HCT116 (cell line): ENCODE results near the gene ZNF648. TPM values are rescaled to one million over a fixed set of nuclear protein-coding genes. Genes with fewer than 3 reads are reported as not detected.
A peak's percentile ranks its signal among the peaks of the same experiment; 100 is the strongest.

Experiments used
- ATAC-seq: fragments of 200-7000 bp; cut with Tn5 transposase; 2 replicates; pipeline ENCODE4 v1.9.1; 2020; ENCODE audit warnings: mild to moderate bottlenecking, moderate library complexity
- Bru-seq: library from RNA; stranded (reverse); fragments of 400-500 nt; gene quantifications from one replicate; lab custom pipeline; 2021; lab: Mats Ljungman, UMichigan
- BruChase-seq, 2 experiments: library from RNA; stranded (reverse); fragments of 400-500 nt; gene quantifications; one replicate each; lab custom pipeline; 2021; lab: Mats Ljungman, UMichigan
- BruUV-seq: library from RNA; stranded (reverse); fragments of 400-500 nt; replicated peaks from 2 replicates; lab custom pipeline; 2021; lab: Mats Ljungman, UMichigan
- CTCF ChIA-PET: fragments of 300-600 bp; sonication (Branson Sonifier 250); formaldehyde crosslinking; loops from one replicate; lab custom pipeline; 2021; ENCODE audit warnings: antibody characterized with exemption; lab: Charles Lee
- POLR2A ChIA-PET: fragments of 300-600, 350-600 bp; sonication (Branson Sonifier 250); formaldehyde crosslinking; loops from one replicate; lab custom pipeline; 2021; ENCODE audit warnings: antibody characterized with exemption; lab: Charles Lee
- RAD21 ChIA-PET, 2 experiments: fragments of 300-600 bp; sonication (Branson Sonifier 250); formaldehyde crosslinking; loops; one replicate each; lab custom pipeline; 2023; ENCODE audit warnings: low total read pairs in 2 of 2; ENCODE audit not compliant: uncharacterized antibody in 2 of 2, unreplicated experiment in 2 of 2, low non-redundant PET in 1 of 2; lab: Charles Lee
- DNase-seq: peaks from one replicate; pipeline ENCODE4 v3.0.0-alpha.2; 2010; ENCODE audit warnings: low read depth, low spot score
- H2AFZ ChIP-seq: fragments of 200-600 bp; shearing (Covaris generic), sonication (generic); 2 replicates; pipeline ENCODE4 v1.6.1; 2017; ENCODE audit warnings: low read depth, mixed run types, mixed read lengths, antibody characterized with exemption, low read length; ENCODE audit not compliant: poor library complexity, severe bottlenecking
- H3K27ac ChIP-seq: 2 replicates; pipeline ENCODE4 v1.5.1; 2012; ENCODE audit warnings: low read depth, low read length
- H3K27me3 ChIP-seq: fragments of 200-600 bp; sonication (generic); 2 replicates; pipeline ENCODE4 v1.6.1; 2016; ENCODE audit warnings: mixed run types, low read length, mixed read lengths; ENCODE audit not compliant: insufficient read depth
- H3K36me3 ChIP-seq, 2 experiments: fragments of 200-500 bp in 1 of 2; fragments of 200-600 bp in 1 of 2; sonication (Bioruptor generic) in 1 of 2; sonication (generic) in 1 of 2; 2 replicates each; pipeline versions ENCODE4 v1.5.1 to v1.6.1; 2014 to 2016; ENCODE audit warnings: low read length in 2 of 2, inconsistent platforms in 1 of 2, mixed read lengths in 1 of 2, mixed run types in 1 of 2; ENCODE audit not compliant: insufficient read depth in 2 of 2, control insufficient read depth in 1 of 2
- H3K4me1 ChIP-seq, 2 experiments: fragments of 200-600 bp in 1 of 2; sonication (generic) in 1 of 2; 2 replicates each; pipeline versions ENCODE4 v1.5.1 to v1.6.1; 2012 to 2017; ENCODE audit warnings: low read length in 2 of 2, inconsistent platforms in 1 of 2, mild to moderate bottlenecking in 1 of 2, mixed read lengths in 1 of 2, mixed run types in 1 of 2, moderate library complexity in 1 of 2; ENCODE audit not compliant: insufficient read depth in 2 of 2, control insufficient read depth in 1 of 2
- H3K4me2 ChIP-seq: fragments of 200-600 bp; sonication (generic); 2 replicates; pipeline ENCODE4 v1.6.1; 2017; ENCODE audit warnings: mixed run types, low read length, mixed read lengths
- H3K4me3 ChIP-seq, 2 experiments: fragments of 200-600 bp in 1 of 2; sonication (generic) in 1 of 2; replicated peaks in 1 of 2; 2 replicates each; pipeline ENCODE4 v1.5.1; 2011 to 2016; ENCODE audit warnings: low read length in 2 of 2, control low read depth in 1 of 2, low read depth in 1 of 2, mild to moderate bottlenecking in 1 of 2, mixed read lengths in 1 of 2, mixed run types in 1 of 2
- H3K79me2 ChIP-seq: fragments of 200-600 bp; sonication (generic); 2 replicates; pipeline ENCODE4 v1.6.1; 2017; ENCODE audit warnings: mild to moderate bottlenecking, mixed run types, low read length, moderate library complexity, mixed read lengths; ENCODE audit not compliant: insufficient read depth
- H3K9ac ChIP-seq: fragments of 200-600 bp; sonication (generic); 2 replicates; pipeline ENCODE4 v1.6.1; 2016; ENCODE audit warnings: low read length, mixed read lengths
- H3K9me2 ChIP-seq: fragments of 200-600 bp; sonication (generic), shearing (Covaris generic); 2 replicates; pipeline ENCODE4 v1.6.1; 2017; ENCODE audit warnings: mixed run types, mild to moderate bottlenecking, moderate library complexity; ENCODE audit not compliant: insufficient read depth
- H3K9me3 ChIP-seq, 2 experiments: fragments of 200-500 bp in 1 of 2; fragments of 200-600 bp in 1 of 2; sonication (Bioruptor generic) in 1 of 2; sonication (generic) in 1 of 2; 2 replicates each; pipeline ENCODE4 v1.6.1; 2014 to 2017; ENCODE audit warnings: low read length in 2 of 2, mixed read lengths in 2 of 2, inconsistent platforms in 1 of 2, low read depth in 1 of 2, mild to moderate bottlenecking in 1 of 2, mixed run types in 1 of 2, moderate library complexity in 1 of 2; ENCODE audit not compliant: control insufficient read depth in 1 of 2, insufficient read depth in 1 of 2
- H4K20me1 ChIP-seq: fragments of 200-600 bp; sonication (generic), shearing (Covaris generic); 2 replicates; pipeline ENCODE4 v1.6.1; 2017; ENCODE audit warnings: mixed run types, mild to moderate bottlenecking, moderate library complexity; ENCODE audit not compliant: insufficient read depth
- CTCF ChIP-seq, 3 experiments: fragments of 200-600 bp in 1 of 3; sonication (generic) in 1 of 3; IDR thresholded peaks in 2 of 3; conservative IDR thresholded peaks in 1 of 3; 2 replicates each; pipeline ENCODE4 v1.5.1; 2012 to 2017; ENCODE audit warnings: low read depth in 2 of 3, low read length in 2 of 3, antibody characterized with exemption in 1 of 3, borderline replicate concordance in 1 of 3, control low read depth in 1 of 3, mild to moderate bottlenecking in 1 of 3, mixed read lengths in 1 of 3, mixed run types in 1 of 3, moderate library complexity in 1 of 3; ENCODE audit not compliant: insufficient read depth in 1 of 3
- EZH2 ChIP-seq: fragments of 200-600 bp; sonication (generic); IDR thresholded peaks from 2 replicates; pipeline ENCODE4 v1.6.1; 2017; ENCODE audit warnings: antibody characterized with exemption, mixed run types
- EZH2phosphoT487 ChIP-seq: fragments of 200-600 bp; IDR thresholded peaks from 2 replicates; pipeline ENCODE4 v1.6.1; 2018; ENCODE audit warnings: antibody characterized with exemption, borderline replicate concordance
- FOSL1 ChIP-seq: IDR thresholded peaks from 2 replicates; pipeline ENCODE4 v1.6.1; 2012; ENCODE audit warnings: low read depth
- MAX ChIP-seq: IDR thresholded peaks from 2 replicates; pipeline ENCODE4 v1.6.1; 2012
- POLR2A ChIP-seq: IDR thresholded peaks from 2 replicates; pipeline ENCODE4 v1.7.0; 2011; ENCODE audit warnings: borderline replicate concordance; ENCODE audit not compliant: insufficient read depth, insufficient read length; ENCODE audit errors: extremely low read depth
- POLR2AphosphoS5 ChIP-seq: IDR thresholded peaks from 2 replicates; pipeline ENCODE4 v1.6.1; 2011; ENCODE audit warnings: mild to moderate bottlenecking, low read depth, low read length, moderate library complexity
- intact Hi-C: fragments of 100-400 bp; cut with micrococcal nuclease; formaldehyde crosslinking; loops from 2 replicates; pipeline ENCODE4 v1.10.0; 2022
- long read RNA-seq: library from polyadenylated mRNA; unstranded; transcript quantifications from one replicate; pipeline ENCODE4 v2.0.0, GENCODE V29; 2021; ENCODE audit not compliant: unreplicated experiment
- polyA plus RNA-seq: library from polyadenylated mRNA; unstranded; fragments of >200 nt; gene quantifications from 2 replicates; pipeline ENCODE4 v1.2.1, GENCODE V29; 2012; ENCODE audit warnings: missing spikeins
- total RNA-seq: library from RNA; stranded (reverse); gene quantifications from one replicate; pipeline ENCODE4 v1.2.1, GENCODE V29; 2021; ENCODE audit not compliant: unreplicated experiment

Gene ZNF648
- total RNA-seq, result 0.57 TPM
- polyA plus RNA-seq, result 0.16 and 0.22 TPM in 2 replicates
- Bru-seq, nascent RNA, result percentile 35 among the genes with signal in this experiment
- BruChase-seq, experiment 1, labeled RNA remaining after a 6-hour chase, result percentile 45 among the genes with signal in this experiment
- percentile 47 among the genes with signal in this experiment for BruChase-seq, experiment 2, labeled RNA remaining after a 2-hour chase
- long read RNA-seq, result 0 reads

- Histone ChIP-seq H3K79me2 (no peaks in the 10 kb centered on the region), H3K4me1 (peaks cover 0 to 6% of the 10 kb centered on the region in 2 experiments; a peak in 1 of 4 replicates), H4K20me1 (no peaks in the 10 kb centered on the region), H3K4me2 (peak within 1 kb of the TSS; percentile 50), H3K9ac (no peak within 1 kb of the TSS), H3K9me2 (no peaks in the 10 kb centered on the region), H3K4me3 (peak within 1 kb of the TSS; percentile 25 to 27; a peak in 3 of 4 replicates), H3K36me3 (no peaks in the 10 kb centered on the region), H3K27ac (no peak within 1 kb of the TSS), H3K27me3 (no peaks in the 10 kb centered on the region), H3K9me3 (no peaks in the 10 kb centered on the region), H2AFZ (peak within 1 kb of the TSS; percentile 30)
- no TSS peak for BruUV-seq
- ChIA-PET CTCF (interaction anchor here (1.0 to 1.1 kb wide), 2 partner anchors 10 to 19 kb away, joined by 3 read pairs; no protein-coding TSS in a partner anchor), RAD21 (no interaction called here), POLR2A (no interaction called here)
- intact Hi-C loops, result no loop called here
- DNase-seq (no peak), ATAC-seq (peak; percentile 94)
- TF ChIP-seq EZH2phosphoT487, result no peak
- TF ChIP-seq CTCF (IDR thresholded peaks at IDR 0.05 in 2 of 3, conservative IDR thresholded peaks at IDR 0.05 in 1 of 3; ENCODE audit: borderline replicate concordance in 1 of 3, insufficient read depth in 1 of 3, low read depth in 2 of 3, low read length in 2 of 3), result peak in 1 of 3 experiments; percentile 10; a peak in 1 of 6 replicates
- TF ChIP-seq MAX, result no peak
- TF ChIP-seq POLR2AphosphoS5, result 0 out of 2 replicates have a peak, but pooled peaks have one; percentile 15
- no peak for TF ChIP-seq EZH2
- TF ChIP-seq FOSL1, result no peak
- no peak for TF ChIP-seq POLR2A
Measured at GRCh38 chr1:182061594-182061993, at the start of gene ZNF648. Gene ZNF648 (minus strand): TSS chr1:182061712. CDS start chr1:182058010, 3,702 bp downstream.
